Retinal pigment epithelial cell (primary cell): ENCODE measurements around the gene MAP4K5.
A peak's percentile ranks its signal among the peaks of the same experiment; 100 is the strongest.
"Not testable (repeated sequence)": the region's sequence is repeated elsewhere in the genome, so short reads cannot be mapped to it uniquely, and the experiment has no call there.

Experiments
- DNase-seq: peaks from one replicate; pipeline ENCODE4 v3.0.0-alpha.2; 2010; ENCODE audit warnings: low read depth
- H3K4me3 ChIP-seq: 2 replicates; pipeline ENCODE4 v1.5.1; 2011; ENCODE audit warnings: mild to moderate bottlenecking, low read length, control low read depth, moderate library complexity
- TF ChIP-seq, protein P1 (sequence below): conservative IDR thresholded peaks from 2 replicates; pipeline ENCODE4 v1.5.1; 2011; ENCODE audit warnings: low read depth, low read length, control low read depth, inconsistent platforms

Gene MAP4K5

DNA sequence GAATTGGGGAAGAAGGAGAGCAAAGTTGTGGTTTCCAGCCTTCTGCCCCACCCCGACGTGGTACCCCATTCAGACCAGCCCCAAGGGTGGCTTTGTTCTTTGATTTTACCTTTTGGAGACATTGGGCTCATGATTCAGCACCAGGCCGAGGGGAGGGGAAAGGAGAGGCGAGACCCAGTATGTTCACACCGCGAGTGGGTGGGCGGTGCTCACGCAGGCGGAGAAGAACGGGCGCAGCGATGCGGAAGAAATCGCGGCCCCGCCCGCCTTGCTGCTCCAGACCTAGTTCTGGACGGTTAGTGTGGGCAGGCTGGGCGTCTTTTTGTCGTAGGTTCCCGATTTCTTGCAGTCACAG, 28.5 kb upstream of the MAP4K5 start:
- DNase-seq: no peak
- peak overlapping the region; percentile 79 for H3K4me3 ChIP-seq
- TF ChIP-seq, protein P1, sequence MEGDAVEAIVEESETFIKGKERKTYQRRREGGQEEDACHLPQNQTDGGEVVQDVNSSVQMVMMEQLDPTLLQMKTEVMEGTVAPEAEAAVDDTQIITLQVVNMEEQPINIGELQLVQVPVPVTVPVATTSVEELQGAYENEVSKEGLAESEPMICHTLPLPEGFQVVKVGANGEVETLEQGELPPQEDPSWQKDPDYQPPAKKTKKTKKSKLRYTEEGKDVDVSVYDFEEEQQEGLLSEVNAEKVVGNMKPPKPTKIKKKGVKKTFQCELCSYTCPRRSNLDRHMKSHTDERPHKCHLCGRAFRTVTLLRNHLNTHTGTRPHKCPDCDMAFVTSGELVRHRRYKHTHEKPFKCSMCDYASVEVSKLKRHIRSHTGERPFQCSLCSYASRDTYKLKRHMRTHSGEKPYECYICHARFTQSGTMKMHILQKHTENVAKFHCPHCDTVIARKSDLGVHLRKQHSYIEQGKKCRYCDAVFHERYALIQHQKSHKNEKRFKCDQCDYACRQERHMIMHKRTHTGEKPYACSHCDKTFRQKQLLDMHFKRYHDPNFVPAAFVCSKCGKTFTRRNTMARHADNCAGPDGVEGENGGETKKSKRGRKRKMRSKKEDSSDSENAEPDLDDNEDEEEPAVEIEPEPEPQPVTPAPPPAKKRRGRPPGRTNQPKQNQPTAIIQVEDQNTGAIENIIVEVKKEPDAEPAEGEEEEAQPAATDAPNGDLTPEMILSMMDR: no peak

DNA sequence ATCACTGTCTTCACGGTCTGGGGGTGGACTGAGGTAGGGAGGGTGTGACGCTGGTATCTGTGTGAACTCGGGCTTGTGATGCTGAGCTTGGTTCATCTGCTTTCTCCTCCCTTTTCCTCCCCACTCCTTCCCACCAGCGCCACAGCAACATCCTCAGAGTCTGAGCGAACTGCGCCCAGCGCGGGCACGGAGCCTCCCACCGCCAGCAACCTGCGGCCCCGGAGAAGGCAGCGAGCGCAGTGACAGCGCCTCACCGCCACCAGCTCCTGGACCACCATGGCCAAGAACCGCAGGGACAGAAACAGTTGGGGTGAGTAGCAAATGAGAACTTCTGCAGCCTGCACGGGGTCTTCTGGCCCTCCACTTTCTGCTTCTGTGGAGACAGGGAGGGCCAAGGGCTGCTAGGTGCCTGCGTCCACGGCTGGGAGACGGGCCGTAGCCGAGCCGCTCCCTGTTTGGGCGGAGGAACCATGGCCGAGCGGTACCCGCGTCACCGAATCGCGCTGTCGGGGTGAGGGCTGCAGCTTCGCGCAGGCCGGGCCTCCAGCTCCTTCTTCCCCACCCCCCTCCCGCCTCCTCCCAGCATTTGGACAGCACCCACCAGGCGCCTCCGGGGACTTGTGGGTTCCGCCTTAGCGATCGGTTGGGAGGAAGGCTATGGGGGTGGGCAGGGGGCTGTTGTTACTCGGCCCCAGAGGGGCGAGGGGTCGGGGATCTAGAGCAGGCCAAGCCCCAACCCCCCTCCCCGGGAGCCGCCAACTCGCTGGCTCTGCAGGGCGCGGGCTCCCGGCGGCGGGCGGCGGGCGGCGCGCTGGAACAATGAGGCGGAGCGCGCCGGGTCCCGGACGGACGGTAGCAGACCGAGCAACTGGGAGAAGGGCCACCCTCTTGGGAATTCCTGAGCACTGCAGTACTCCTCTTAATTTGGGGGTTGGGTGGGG, 27.9 kb upstream of the MAP4K5 start, which contains the start of gene ATL1:
ATL1 (plus strand) TSS at position 156 of the 941 bp plus-strand sequence; CDS start at position 277, 121 bp downstream.
- DNase-seq: peak; percentile 18
- H3K4me3 ChIP-seq: peak within 1 kb of the TSS; percentile 79
- TF ChIP-seq, protein P1: no peak

DNA sequence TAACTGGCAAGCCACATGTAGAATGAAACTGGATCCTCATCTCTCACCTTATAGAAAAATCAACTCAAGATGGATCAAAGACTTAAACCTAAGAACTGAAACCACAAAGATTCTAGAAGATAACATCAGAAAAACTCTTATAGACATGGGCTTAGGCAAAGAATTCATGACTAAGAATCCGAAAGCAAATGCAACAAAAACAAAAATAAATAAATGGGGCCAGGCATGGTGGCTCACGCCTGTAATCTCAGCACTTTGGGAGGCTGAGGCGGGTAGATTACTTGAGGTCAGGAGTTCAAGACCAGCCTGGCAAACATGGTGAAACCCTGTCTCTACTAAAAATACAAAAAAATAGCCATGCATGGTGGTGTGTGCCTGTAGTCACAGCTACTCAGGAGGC, 20.4 kb upstream of the MAP4K5 start:
- not testable (repeated sequence) for H3K4me3 ChIP-seq, DNase-seq

DNA sequence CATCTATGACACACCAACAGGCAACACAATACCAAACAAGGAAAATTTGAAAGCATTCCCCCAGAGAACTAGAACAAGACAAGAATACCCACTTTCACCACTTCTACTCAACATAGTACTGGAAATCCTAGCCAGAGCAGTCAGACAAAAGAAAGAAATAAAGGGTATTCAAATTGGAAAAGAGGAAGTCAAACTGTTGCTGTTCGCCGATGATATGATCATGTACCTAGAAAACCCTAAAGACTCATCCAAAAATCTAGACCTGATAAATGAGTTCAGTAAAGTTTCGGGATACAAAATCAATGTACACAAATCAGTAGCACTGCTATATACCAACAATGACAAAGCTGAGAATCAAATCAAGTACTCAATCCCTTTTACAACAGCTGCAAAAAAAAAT, 19.5 kb upstream of the MAP4K5 start:
- no peak overlapping the region for H3K4me3 ChIP-seq
- DNase-seq: no peak
- TF ChIP-seq, protein P1: no peak

DNA sequence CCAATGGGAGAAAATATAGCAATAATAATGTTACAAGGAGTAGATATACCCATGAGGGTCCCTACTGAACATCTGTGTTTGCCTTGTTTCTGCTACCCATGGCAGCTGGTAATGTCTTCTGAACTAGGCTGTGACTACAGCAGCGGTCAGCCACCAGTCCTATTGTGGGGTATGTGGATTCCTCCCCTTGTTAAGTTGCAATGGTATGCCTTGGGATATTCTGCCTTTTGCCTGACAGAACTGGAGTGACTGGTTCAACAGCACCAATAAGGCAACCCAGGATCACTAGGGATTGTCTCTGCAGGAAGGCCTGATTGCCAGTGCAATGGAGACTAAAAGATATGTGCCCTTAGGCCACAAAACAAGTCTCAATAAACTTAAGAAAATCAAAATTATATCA, 17.9 kb upstream of the MAP4K5 start:
- TF ChIP-seq, protein P1: no peak
- no peak for DNase-seq
- no peak overlapping the region for H3K4me3 ChIP-seq

DNA sequence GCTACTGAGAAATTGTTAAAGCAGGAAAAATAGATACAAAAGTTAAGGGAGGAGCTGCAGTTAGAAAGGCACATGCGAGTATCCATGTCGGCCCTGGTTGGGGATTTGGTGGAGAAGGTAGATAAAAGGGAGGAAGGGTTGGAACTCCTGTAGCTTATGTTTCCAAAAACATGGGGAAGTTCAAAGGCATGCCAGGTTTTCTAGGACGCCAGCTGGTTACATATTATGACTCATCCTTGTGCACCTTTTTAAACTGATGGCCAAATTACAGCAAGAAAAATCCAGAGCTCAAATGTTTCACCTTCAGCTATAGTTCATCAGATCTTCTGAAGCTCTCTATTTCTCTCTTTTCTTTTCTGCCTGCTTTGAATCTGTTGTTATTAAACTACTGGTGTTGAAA, 13.2 kb upstream of the MAP4K5 start:
- DNase-seq: no peak
- TF ChIP-seq, protein P1: no peak
- no peak overlapping the region for H3K4me3 ChIP-seq

DNA sequence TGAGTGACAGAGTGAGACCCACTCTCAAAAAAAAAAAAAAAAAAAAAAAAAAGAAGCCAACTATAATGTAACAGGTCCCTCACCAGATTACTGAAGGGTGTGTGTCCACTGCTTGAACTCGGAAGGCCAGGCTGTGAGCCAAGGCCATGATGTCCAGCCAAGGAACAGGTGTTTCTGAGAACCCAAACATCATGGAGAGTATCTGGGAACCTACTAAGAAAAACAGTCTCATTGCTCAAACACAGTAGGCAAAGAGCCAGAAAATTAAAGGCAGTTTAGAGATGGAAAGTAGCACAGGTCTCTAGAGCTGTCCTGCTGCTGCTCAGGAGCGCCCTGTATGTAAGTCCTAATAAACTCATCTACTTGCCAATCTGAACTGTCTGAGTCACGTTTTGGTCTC, 12.5 kb upstream of the MAP4K5 start:
- H3K4me3 ChIP-seq: no peak overlapping the region
- TF ChIP-seq, protein P1: no peak
- no peak for DNase-seq
